Epithelial cell of esophagus (primary cell): ENCODE measurements around the gene CLCN7.
A peak's percentile ranks its signal among the peaks of the same experiment; 100 is the strongest.

Experiments
- DNase-seq: peaks from one replicate; pipeline ENCODE4 v3.0.0; 2010; ENCODE audit warnings: low read depth
- H3K4me3 ChIP-seq: 2 replicates; pipeline ENCODE4 v1.5.1; 2011; ENCODE audit warnings: mild to moderate bottlenecking, low read length, control low read depth
- TF ChIP-seq, protein P1 (sequence below): IDR thresholded peaks from 2 replicates; pipeline ENCODE4 v1.5.1; 2011; ENCODE audit warnings: low read depth, mild to moderate bottlenecking, low read length, control low read depth, inconsistent platforms; ENCODE audit not compliant: insufficient read depth; ENCODE audit errors: missing control alignments

Gene CLCN7

DNA sequence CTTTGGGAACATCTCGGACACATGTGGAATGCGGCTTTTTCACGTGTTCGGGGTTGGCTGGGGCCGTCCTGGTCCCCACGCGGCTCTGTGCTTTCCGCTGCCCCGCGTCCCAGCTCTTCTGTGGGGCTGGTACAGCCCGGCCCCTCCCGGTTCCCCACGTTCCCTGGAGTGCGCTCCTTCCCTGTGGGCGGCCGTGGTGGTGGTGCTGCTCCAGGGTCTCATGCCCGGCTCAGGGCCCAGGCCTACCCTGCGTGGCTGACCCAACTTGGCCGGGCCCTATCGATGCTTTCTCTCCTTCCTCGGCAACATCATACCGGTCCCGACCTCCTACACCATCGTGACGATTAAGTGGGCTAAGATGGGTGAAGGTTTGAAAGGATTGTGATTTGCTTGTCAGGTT is 21.6 kb upstream of the CLCN7 start:
- no peak for DNase-seq
- H3K4me3 ChIP-seq: no peak overlapping the region
- TF ChIP-seq, protein P1, sequence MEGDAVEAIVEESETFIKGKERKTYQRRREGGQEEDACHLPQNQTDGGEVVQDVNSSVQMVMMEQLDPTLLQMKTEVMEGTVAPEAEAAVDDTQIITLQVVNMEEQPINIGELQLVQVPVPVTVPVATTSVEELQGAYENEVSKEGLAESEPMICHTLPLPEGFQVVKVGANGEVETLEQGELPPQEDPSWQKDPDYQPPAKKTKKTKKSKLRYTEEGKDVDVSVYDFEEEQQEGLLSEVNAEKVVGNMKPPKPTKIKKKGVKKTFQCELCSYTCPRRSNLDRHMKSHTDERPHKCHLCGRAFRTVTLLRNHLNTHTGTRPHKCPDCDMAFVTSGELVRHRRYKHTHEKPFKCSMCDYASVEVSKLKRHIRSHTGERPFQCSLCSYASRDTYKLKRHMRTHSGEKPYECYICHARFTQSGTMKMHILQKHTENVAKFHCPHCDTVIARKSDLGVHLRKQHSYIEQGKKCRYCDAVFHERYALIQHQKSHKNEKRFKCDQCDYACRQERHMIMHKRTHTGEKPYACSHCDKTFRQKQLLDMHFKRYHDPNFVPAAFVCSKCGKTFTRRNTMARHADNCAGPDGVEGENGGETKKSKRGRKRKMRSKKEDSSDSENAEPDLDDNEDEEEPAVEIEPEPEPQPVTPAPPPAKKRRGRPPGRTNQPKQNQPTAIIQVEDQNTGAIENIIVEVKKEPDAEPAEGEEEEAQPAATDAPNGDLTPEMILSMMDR: no peak

DNA sequence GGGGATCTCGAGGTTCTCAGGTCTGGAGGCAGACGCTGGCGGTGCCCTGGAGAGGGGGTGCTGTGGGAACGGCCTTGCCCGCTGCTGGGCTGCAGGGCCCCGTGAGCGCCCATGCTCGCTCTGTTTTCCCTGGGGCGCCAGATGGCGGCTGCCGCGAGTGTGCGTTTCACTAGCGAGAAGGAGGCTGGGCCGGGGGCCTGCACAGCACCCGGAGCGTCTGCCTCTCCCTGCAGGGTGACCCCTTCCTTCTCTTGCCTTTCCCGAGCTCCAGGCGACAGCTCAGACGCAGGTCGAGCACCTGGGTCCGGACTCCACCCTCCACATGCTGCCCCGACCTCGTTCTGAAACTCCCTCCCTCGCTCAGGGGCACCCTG is 21.0 kb upstream of the CLCN7 start:
- H3K4me3 ChIP-seq: no peak overlapping the region
- no peak for DNase-seq
- TF ChIP-seq, protein P1: no peak

DNA sequence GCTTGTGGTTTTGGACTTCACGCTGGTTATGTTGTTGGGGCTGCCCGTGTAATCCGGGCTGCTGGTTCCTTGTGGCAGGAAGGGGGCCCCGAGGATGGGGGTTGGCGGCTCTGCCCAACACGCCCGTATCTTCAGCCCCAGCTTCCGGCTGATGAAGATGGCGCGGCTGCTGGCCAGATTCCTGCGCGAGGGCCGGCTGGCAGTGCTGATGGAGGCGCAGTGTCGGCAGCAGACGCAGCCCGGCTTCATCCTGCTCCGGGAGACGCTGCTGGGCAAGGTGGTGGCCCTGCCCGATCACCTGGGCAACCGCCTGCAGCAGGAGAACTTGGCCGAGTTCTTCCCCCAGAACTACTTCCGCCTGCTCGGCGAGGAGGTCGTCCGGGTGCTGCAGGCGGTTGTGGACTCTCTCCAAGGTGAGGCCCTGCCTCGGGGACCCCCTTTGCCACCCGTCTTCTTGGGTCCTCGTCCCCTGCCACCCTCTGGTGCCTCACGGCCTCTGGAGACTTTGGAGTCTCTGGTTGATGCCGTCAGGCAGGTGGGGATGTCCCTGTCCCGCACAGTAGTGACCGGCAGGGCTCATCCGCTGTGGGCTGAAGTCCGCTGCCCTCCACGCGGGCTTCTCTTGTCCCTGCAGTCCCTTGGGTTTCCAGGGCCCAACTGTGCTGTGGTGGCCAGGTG is 20.5 kb upstream of the CLCN7 start:
- no peak overlapping the region for H3K4me3 ChIP-seq
- no peak for DNase-seq
- TF ChIP-seq, protein P1: no peak

DNA sequence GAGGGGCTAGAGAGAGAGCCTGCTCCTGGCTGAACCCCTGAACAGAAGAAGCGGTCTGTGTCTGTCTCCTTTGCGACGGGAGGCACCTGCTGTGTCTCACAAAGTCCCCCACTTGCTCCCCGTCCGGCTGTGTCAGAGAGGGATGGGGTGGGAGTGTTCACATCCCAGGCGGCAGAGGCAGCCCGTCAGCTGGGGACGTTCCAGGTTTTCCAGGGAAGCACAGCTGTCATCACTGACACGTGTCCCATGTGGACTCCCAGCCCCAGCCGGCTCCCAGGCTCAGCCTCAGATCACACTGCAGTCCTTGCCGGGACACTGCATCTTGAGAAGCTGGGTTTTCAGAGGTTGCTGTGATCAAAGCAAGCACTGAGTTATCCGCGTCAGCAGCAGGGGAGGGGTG is 19.9 kb upstream of the CLCN7 start:
- TF ChIP-seq, protein P1: no peak
- DNase-seq: no peak
- no peak overlapping the region for H3K4me3 ChIP-seq

DNA sequence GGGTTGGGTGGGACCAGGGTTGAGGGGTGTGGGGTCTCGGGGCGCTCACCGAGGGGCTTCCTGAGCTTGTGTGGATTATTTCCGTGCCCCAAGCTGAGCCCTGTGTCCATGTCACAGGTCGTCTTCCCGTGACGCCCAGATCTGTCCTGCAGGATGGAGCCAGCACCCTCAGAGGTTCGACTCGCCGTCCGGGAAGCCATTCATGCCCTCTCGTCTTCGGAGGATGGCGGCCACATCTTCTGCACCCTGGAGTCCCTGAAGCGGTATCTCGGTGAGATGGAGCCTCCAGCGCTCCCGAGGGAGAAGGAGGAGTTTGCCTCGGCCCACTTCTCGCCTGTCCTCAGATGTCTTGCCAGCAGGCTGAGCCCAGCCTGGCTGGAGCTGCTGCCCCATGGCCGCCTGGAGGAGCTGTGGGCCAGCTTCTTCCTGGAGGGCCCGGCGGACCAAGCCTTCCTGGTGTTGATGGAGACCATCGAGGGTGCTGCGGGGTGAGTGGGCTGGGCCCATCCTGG is 19.4 kb upstream of the CLCN7 start:
- TF ChIP-seq, protein P1: peak; percentile 63
- peak; percentile 76 for DNase-seq
- peak overlapping the region; percentile 67 for H3K4me3 ChIP-seq

DNA sequence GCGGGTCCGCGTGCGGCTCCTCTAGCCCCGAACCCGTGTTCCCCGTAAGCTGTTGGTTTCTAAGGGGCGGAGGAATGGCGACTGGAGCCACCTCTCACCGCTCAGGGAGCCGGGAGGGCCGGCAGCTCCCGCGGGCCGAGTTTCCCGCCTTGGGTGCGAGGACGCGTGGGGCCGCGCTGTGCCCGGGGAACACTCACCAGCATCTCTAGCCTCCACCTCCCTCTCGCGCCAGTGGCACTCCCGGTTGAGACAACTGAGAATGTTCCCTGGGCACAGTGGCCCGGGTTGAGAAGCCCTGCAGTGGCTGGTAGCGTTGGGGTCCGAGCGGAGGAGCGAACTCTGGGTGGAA is 18.9 kb upstream of the CLCN7 start:
- no peak for DNase-seq
- TF ChIP-seq, protein P1: no peak
- H3K4me3 ChIP-seq: peak overlapping the region; percentile 67
